Smooth muscle cell (in vitro differentiated cells): Measurements from ENCODE around the gene MBNL1. TPM values are rescaled to one million over a fixed set of nuclear protein-coding genes. Genes with fewer than 3 reads are reported as not detected.
A peak's percentile ranks its signal among the peaks of the same experiment; 100 is the strongest.

Source experiments
- DNase-seq: peaks from one replicate; lab custom pipeline; 2025; ENCODE audit not compliant: unreplicated experiment; lab: John Stamatoyannopoulos, UW
- H2AFZ ChIP-seq: fragments of 200-600 bp; sonication (generic); 2 replicates; pipeline ENCODE4 v1.6.0; 2016; ENCODE audit warnings: antibody characterized with exemption, low read depth, mild to moderate bottlenecking
- H3F3A ChIP-seq: fragments of 200-600 bp; sonication (generic); 2 replicates; pipeline ENCODE4 v1.6.0; 2017; ENCODE audit warnings: antibody characterized with exemption, low read depth
- H3K27ac ChIP-seq: fragments of 200-600 bp; sonication (generic); 2 replicates; pipeline ENCODE4 v1.5.1; 2016; ENCODE audit warnings: low read depth, mild to moderate bottlenecking
- H3K27me3 ChIP-seq: fragments of 200-600 bp; sonication (generic); 2 replicates; pipeline ENCODE4 v1.6.1; 2016; ENCODE audit warnings: low read depth, mild to moderate bottlenecking
- H3K36me3 ChIP-seq: fragments of 200-600 bp; sonication (generic); 2 replicates; pipeline ENCODE4 v1.5.1; 2016; ENCODE audit warnings: low read depth
- H3K4me1 ChIP-seq: fragments of 200-600 bp; sonication (generic); 2 replicates; pipeline ENCODE4 v1.5.1; 2016; ENCODE audit warnings: low read depth
- H3K4me2 ChIP-seq: fragments of 200-600 bp; sonication (generic); 2 replicates; pipeline ENCODE4 v1.6.0; 2016; ENCODE audit warnings: mild to moderate bottlenecking
- H3K4me3 ChIP-seq: fragments of 200-600 bp; sonication (generic); 2 replicates; pipeline ENCODE4 v1.5.1; 2016; ENCODE audit warnings: mild to moderate bottlenecking
- H3K79me2 ChIP-seq: fragments of 200-600 bp; sonication (generic); 2 replicates; pipeline ENCODE4 v1.6.0; 2016; ENCODE audit warnings: low read depth, mild to moderate bottlenecking
- H3K9ac ChIP-seq: fragments of 200-600 bp; sonication (generic); 2 replicates; pipeline ENCODE4 v1.6.0; 2016; ENCODE audit warnings: low read depth
- H3K9me3 ChIP-seq: fragments of 200-600 bp; sonication (generic); replicated peaks from 2 replicates; pipeline ENCODE4 v1.5.1; 2016; ENCODE audit warnings: low read depth
- H4K20me1 ChIP-seq: fragments of 200-600 bp; sonication (generic); 2 replicates; pipeline ENCODE4 v1.6.0; 2016; ENCODE audit warnings: low read depth
- CTCF ChIP-seq: fragments of 200-600 bp; sonication (generic); IDR thresholded peaks from 2 replicates; pipeline ENCODE4 v1.5.1; 2017; ENCODE audit warnings: borderline replicate concordance, mild to moderate bottlenecking, antibody characterized with exemption; ENCODE audit not compliant: insufficient read depth, poor library complexity, severe bottlenecking
- WGBS: methylation state at CpG from one replicate; pipeline ENCODE4 v1.1.7; 2016; ENCODE audit warnings: low lambda C conversion rate; 5-methylcytosine and 5-hydroxymethylcytosine counted together
- polyA plus RNA-seq: library from polyadenylated mRNA; unstranded; fragments of >200 nt; fragmentation: Nextera tagmentation; extraction: Ambion mirVana; gene quantifications from 2 replicates; pipeline ENCODE4 v1.2.1, GENCODE V29; 2016
- total RNA-seq: library from RNA; depleted of rRNA; stranded (reverse); fragments of >200 nt; gene quantifications from 2 replicates; pipeline ENCODE4 v1.2.3, GENCODE V29; 2014

MBNL1 gene
- total and polyA plus RNA-seq, 2 experiments from 2014 or later, result 19.5 to 128 TPM

- Histone ChIP-seq H3F3A (no peaks in the 10 kb centered on the region), H4K20me1 (peaks cover 74% of the 10 kb centered on the region), H3K4me3 (peak overlapping the region; percentile 46), H3K4me2 (peak overlapping the region; percentile 84), H2AFZ (peak overlapping the region; percentile 47), H3K27ac (peak overlapping the region; percentile 84), H3K4me1 (peaks cover 29% of the 10 kb centered on the region), H3K36me3 (peaks cover 3% of the 10 kb centered on the region), H3K9me3 (no peaks in the 10 kb centered on the region), H3K79me2 (peaks cover 85% of the 10 kb centered on the region), H3K9ac (peak overlapping the region; percentile 60), H3K27me3 (no peaks in the 10 kb centered on the region)
- DNase-seq, result peak; percentile 4
- TF ChIP-seq CTCF, result no peak
- WGBS, result 45% methylated on average over 14 of the region's 14 CpGs
Observed at GRCh38 chr3:152298393-152299248, 29.9 kb downstream of the MBNL1 start.

- no peak overlapping the region for H2AFZ ChIP-seq
- peak overlapping the region; percentile 46 for H3K4me3 ChIP-seq
- no peak for DNase-seq
- H4K20me1 ChIP-seq, result peaks cover 73% of the 10 kb centered on the region
- peaks cover 3% of the 10 kb centered on the region for H3K36me3 ChIP-seq
- H3F3A ChIP-seq, result no peaks in the 10 kb centered on the region
- H3K9me3 ChIP-seq, result no peaks in the 10 kb centered on the region
- WGBS, result 86% methylated on average over 9 of the region's 9 CpGs
- H3K9ac ChIP-seq, result peak overlapping the region; percentile 60
- H3K79me2 ChIP-seq, result peaks cover 86% of the 10 kb centered on the region
- peak overlapping the region; percentile 84 for H3K4me2 ChIP-seq
- TF ChIP-seq CTCF, result no peak
- no peaks in the 10 kb centered on the region for H3K27me3 ChIP-seq
- H3K27ac ChIP-seq, result peak overlapping the region; percentile 84
- peaks cover 29% of the 10 kb centered on the region for H3K4me1 ChIP-seq
Observed at GRCh38 chr3:152299249-152299976, 30.7 kb downstream of the MBNL1 start.

DNA sequence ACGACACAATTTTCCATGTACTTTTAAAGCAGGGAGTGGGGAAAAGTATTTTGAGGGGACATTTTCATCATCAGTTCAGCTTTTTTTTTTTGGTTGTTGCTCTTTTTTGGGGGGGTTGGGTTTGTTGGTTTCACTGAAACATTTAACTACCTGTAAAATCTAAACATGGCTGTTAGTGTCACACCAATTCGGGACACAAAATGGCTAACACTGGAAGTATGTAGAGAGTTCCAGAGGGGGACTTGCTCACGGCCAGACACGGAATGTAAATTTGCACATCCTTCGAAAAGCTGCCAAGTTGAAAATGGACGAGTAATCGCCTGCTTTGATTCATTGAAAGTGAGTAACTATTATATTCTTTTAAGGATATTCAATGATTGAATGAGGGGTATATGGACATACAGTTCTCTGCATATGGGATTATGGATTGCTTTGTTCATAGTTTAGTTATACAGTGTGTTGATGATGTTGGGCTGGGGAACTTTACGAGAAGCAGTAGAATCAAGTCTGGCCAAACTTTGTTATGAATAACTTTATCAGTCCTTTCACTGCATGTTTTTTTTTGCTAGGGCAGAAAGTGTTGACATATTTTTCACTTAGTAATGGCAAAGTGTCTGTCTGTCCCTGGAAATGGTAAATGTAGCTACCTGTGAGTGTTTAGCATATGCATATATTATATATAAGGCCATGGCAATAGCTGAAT, 31.5 kb downstream of the MBNL1 start:
- Histone ChIP-seq H3K36me3 (peaks cover 3% of the 10 kb centered on the region), H4K20me1 (peaks cover 70% of the 10 kb centered on the region), H3K27ac (no peak overlapping the region), H3K9ac (no peak overlapping the region), H3F3A (no peaks in the 10 kb centered on the region), H3K79me2 (peaks cover 86% of the 10 kb centered on the region), H2AFZ (no peak overlapping the region), H3K4me1 (peaks cover 37% of the 10 kb centered on the region), H3K4me2 (no peak overlapping the region), H3K4me3 (no peak overlapping the region), H3K9me3 (no peaks in the 10 kb centered on the region), H3K27me3 (no peaks in the 10 kb centered on the region)
- 90% methylated on average over 8 of the region's 8 CpGs for WGBS
- no peak for TF ChIP-seq CTCF
- no peak for DNase-seq
